GDM1 (cell line): ENCODE measurements around the gene KCND3.

Experiments
- DNase-seq: peaks from one replicate; lab custom pipeline; 2025; lab: John Stamatoyannopoulos, UW

The KCND3 gene

DNA sequence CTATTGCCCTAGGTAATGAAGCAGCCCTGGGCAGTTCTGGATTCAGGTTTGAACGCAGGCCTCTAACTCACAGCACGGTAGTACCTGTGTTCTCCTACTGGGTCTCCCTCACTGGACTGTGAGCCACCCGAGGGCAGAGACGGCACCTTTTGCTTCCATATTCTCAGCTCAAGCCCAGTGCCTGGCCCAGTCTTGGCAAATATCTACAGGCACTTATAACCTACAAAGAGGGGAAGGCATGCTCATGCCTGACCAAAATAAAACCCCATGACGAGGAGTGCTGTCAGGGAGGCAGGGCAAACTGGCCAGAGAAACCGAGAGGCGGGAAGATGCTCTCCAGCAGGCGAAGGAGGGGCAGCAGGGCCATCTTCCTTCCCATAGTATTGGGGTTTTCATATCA lies 142.6 kb downstream of the KCND3 start:
- DNase-seq, result no peak

DNA sequence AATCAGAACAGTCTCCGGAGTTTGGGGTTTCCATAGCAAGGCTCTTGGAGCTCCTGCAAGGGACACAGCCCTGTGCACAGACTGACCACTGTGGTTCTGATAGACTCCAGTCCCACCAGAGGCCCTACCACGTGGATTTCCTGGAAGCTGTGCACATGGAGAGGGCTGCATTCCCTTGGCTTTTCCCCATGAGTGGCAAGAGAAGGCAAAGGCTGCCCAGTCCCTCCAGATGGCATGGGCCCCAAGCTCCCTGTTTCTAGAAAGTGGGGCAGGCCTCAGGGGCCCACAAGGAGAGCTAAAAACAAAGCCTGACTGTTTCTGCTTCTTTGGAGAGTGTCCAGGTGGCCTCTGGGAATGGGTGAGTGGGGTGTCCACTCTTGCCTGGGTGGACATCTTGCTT lies 146.3 kb downstream of the KCND3 start:
- no peak for DNase-seq

DNA sequence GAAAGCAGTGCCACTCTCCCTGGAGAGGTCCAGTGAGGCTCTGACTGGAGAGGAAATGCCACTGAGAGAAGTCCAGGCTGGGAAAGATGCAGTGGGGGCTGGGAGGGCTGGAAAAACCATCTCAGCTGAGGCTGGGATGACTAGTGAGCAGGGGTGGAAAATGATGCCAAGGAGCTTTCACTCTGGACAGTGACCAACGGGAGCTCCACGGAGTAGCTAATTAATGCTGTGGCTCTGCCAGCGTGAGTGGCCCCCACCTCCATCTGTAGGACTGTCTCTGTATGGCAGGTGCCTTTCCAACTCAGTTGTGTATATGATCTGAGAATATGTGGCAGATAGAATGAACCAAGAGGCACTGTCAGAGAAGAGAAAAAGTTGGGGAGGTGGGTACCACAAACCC lies 147.1 kb downstream of the KCND3 start:
- no peak for DNase-seq

DNA sequence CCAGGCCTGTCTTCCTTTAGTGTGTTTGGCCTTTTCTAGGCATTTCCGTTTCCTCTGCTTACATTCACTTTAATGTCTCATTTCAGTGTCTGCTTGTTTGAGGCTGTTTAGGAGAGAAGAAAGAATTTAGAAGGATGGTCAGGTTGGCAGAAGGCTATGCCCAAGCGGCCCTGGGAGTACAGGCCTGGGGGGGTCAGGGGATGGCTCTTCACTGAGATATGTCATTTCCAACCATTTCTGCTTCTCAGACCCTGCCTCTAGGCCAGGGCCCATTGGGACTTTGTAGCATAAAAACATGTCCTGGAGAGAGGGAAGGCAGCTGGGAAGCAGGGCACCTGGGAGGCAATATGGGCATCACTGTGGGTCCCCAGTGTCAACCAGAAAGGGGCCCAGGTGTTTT lies 147.7 kb downstream of the KCND3 start:
- DNase-seq, result no peak

DNA sequence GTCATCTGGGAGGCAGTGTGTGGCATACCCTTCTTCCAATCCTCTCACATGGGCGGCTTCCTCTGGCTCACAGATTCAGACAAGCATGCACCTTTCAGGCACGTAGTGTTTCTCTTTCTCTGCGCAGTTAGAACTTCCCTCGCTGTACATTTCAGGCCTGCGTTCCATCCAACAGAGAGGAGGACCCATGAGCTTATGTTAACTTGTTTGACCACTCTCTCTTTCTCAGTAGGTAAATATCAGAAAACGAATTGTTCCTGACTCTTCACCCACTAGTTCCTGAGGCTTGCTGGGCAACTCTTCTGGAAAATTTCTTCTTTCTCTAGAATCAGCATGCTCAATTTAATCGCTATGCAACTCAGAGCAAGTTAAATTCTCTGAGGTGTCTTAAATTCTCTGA lies 148.3 kb downstream of the KCND3 start:
- no peak for DNase-seq

DNA sequence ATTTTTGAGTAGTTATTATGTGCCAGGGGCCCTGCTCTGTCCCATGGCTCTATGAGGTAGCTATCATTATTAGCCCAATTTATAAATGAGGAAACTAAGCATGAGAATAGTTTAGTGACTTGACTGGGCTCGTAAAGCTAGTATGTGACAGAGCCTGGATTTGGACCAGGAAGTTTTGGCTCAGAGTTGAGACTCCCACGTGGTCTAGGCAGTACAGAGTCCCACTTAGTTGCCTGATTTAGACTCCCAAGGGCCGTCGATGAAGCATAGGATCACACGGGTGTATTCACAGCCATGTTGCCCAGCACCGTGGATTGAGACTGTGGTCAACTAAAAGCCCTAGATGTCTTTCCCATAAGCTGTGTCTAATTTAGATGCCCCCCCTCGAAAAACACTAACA lies 152.1 kb downstream of the KCND3 start:
- DNase-seq, result no peak

DNA sequence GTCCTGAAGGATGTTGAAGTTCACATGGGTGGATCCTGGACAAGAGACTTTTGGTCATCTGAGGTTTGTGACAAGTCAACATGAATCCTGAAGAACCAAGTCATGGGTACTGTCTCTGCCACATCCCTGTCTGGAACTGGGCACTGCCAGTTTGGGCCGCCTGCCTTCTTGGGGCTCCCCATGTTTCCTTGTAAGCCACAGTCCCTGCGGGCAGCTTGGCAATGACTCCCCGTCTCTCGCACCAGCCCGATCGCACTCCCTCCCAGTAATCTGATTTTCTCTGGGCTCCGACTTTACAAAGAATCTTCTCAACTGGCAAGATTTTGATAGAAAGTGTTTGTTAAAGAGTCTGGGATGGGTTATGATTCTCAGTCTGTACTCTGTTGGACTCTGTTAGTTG lies 153.4 kb downstream of the KCND3 start:
- DNase-seq, result no peak

DNA sequence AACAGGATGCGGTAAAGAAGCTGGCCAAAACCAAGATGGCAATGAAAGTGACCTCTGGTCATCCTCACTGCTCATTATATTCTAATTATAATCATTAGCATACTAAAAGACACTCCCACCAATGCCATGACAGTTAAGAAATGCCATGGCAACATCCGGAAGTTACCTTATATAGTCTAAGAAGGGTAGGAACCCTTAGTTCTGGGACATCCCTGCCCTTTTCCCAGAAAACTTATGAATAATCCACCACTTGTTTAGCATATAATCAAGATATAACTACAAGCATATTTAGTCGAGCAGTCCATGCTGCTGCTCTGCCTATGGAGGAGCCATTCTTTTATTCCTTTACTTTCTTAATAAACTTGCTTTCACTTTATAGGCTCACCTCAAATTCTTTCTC lies 154.0 kb downstream of the KCND3 start:
- DNase-seq, result no peak

DNA sequence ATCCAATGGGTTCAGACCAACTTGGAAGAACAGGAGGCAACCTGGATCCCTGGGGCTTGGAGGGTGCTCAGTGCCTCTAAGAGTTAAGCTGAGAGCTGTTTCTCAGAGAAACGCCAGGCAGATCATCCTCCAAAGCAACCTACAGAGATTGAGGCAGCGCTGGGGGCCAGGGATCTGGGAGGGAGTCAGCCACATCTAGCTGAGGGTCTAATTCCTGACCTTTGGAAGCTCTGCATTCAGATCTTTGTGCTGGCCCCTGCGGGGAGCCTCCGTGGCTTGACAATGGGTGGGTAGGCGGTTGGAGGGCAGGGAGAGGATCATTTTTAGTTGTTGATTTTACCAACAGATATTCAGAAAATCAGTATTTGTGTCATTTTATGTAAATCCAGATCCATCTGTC lies 154.5 kb downstream of the KCND3 start:
- no peak for DNase-seq

DNA sequence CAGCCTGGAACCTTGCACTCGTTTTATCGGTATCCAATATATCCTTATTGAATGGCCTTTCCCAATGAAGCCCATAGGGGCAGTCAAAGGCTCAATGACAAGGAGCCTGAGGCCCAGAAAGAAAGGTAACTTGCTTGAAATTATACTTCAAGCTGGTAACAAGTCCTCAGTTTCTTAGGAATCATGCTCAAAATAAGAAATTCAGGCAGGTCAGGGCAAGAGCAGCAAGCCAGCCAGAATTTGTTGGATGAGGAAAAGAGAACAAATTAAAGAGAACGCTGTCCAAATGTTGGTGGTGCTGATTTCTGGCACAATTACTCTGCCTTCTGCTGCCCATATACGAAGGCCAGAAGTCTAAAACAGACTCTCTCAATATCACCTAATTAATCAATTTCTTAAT lies 156.1 kb downstream of the KCND3 start:
- DNase-seq, result no peak

DNA sequence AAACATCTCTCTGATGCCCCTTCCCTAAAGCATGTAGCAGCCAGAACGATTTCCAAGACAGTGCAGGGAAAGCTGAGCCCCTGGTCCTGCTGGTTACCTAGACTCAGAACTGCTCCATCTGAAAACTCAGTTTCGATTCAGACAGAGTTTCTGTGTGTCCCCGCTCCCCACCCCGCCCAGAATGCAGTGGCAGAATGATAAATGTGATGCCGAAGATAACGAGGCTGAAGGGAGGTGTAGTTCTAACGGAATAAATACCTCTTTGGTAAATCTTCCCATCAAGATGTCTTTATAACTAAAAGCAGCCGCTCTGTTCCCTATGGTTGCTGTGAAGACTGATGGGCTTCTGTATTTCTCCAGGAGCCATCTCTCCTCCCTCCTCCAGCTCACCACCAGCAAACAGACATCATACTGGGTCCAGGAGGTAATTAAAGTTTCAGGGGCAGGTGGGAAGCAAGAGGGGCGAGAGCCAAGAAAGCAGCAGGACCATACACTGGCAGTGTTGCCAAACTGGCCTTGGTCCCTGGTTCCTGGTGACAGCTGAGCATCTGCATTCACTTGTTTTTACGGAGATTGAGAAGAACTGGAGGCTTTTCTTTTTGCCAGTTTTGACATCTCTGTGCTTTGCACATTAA lies 156.8 kb downstream of the KCND3 start:
- DNase-seq, result no peak

DNA sequence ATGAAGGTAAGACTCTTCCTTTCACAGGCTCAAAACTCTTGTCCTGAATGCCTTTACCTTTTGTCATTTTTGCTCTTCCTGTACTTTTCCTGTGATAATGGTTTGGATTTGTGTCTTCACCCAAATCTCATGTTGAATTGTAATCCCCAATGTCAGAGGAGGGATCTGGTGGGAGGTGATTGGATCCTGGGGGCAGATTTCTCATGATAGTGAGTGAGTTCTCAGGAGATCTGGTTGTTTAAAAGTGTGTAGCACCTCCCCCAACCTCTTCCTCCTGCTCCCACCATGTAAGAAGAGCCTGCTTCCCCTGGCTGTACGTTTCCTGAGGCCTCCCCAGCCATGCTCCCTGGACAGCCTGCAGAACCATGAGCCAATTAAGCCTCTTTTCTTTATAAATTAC lies 158.3 kb downstream of the KCND3 start:
- no peak for DNase-seq

DNA sequence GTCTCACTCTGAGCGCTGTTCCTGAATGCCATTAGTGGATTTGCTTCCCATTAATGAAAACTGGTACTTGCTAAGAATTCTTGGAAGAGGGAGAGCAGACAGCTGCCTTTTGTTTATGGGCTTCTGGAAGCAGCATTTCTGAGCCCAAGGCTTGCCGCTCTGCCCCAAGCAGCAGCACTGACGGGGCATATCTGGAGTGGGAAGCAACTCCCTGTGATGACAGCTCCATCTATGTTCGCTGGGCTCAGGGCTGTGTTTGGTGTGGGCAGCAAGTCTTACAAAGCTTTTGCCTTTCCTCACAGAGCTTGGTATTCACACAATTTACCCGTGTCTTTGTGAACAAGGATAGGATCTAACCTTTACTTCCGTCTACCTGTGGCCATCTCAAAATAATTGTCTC lies 161.5 kb downstream of the KCND3 start:
- DNase-seq, result no peak

DNA sequence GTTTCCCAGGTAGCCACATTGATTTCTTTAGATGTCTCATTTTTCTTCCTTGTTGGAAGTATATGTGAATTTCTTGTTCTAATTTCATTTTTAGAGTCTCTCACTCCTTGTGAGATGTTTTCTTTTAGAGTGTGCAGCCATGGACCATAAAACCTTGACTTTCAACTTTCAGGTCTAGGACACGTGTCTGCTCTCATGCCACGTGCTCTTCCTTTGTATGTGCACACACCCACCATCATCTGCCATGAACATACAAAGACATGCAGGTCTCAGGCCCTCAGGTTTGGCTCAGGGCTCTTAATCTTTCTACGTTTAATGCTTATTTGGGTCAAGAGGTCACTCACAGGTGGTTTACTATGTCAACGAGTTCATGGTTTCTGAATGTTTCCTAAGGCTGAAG lies 163.2 kb downstream of the KCND3 start:
- DNase-seq, result no peak

DNA sequence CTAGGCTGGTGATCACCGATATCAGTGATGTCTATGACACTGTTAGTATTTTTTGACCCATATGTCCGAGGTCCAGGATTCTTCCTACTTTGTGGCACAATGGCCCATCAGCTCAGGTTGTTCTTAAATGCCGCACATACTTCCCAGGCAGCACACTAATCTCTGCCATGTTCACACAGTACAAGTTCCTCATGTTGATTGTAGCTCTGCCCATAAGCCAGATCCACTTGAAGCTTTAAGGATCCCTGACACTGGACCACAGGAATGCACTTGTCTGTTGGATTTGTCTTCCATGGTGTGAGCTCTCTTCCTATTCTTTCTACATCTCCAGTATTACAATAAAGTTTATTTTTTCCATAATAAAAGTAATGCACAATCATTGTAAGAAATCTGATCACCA lies 164.3 kb downstream of the KCND3 start:
- no peak for DNase-seq

DNA sequence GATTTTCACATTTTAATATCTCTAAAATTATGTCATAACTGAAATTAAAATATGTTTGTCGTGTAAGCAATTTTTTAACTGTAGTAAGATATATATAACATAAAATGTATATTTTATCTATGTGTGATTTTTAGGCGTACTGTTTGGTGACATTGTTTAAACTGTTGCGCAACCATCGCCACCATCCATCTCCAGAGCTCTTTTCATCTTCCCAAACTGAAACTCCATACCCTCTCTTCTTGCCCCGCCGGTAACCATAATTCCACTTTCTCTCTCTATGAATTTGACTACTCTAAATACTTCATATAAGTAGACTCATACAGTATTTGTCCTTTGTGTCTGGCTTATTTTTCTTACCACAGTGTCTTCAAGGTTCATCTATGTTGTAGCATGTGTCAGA lies 167.3 kb downstream of the KCND3 start:
- no peak for DNase-seq

DNA sequence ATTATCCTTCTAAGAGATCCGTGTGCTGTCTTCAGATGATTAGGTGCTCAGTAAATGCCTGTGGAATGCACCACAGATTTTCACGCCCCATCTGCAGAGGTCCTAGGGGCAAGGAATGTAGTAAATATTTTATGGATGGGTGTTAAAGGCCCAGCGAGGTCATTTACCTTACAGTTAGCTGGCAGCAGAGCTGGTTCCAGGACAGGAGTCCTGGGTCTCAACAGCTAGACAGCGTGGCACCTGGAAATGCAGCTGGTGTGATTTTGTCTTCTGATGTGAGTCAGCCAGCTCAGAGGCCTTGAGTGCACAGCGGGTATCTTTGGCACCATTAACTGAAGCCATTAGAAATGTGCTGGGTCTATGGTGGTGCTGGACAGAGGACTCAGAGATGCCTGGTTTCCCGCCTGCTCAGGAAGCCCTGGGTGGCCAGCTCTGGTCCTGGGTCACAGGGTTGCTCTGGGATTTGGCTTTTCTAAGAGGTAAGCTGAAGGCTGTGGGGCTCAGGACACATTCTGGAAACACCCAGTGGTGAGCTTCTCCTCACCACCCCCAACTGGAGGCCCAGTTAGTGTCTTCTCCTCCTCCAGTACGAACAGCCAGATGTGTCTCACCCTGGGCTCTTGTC lies 168.2 kb downstream of the KCND3 start:
- DNase-seq, result no peak

DNA sequence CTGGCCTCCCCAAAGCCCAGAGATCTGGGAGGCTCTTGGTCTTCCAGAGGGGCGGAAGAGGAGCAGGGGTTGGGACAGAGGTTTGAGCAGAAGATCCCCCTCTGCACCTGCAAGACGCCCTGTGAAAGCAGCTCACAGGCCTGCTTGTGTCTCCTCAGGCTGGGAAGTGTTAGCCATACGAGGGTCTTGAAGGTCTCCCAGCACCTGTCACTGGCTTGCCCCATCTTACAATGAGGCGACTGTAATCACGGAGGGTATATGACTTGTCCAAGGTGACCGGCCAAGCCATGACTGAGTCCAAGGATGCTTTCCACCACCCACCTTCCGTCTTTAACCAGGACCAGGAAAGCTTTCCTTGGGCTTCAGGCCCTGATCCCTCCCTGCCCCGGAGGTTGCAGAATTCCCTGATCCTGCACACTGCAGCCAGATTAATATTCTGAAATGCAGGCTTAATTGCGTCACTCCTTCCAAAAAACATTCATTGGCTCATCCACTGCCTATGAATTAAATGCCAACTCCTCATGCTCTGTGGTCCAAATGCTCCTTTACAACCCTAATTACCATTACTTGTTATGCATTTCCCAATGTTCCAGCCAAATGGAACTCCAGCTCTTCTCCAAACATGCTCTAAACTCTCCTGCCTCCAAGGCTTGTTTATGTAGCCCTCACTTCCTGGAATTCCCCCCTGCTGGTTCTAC lies 169.8 kb downstream of the KCND3 start:
- DNase-seq, result no peak

DNA sequence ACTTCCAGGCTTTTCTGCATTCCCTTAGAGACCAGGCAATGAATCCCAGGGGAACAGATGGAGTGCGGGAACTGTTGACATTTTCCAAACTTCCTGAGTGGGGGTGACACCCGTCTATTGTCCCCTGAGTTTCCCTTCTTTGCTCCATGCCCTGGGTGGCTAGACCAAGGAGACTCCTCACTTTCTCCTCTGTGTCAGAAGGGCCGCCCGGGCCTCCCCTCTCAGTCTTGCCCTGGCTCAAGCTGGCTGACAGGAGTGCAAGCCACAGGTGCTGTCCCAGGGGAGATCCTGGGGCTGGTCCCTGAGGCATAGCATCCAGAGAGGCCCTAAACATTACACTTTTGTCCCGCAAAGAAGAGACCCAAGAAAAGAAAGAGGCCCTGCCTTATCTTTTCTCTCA lies 170.9 kb downstream of the KCND3 start:
- DNase-seq, result no peak

DNA sequence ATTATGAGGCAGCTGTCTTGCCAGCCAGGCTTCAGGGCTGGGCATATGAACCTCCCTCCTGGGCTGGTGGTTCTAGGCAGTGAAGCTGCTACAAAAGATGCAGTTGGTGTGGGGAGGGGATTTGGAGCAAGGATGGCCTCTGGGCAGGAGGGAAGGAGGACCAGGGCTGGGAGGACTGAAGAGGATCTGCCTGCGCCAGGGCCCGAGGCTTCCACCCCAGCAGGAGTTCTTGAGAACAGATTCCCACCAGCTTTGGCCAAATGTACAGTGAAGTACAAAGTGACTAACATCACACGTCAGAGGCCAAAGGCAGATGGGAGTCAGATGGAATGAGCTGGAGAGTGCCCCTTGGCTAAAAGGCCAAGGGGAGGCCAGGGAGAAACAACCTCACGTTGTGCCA lies 171.4 kb downstream of the KCND3 start:
- no peak for DNase-seq

DNA sequence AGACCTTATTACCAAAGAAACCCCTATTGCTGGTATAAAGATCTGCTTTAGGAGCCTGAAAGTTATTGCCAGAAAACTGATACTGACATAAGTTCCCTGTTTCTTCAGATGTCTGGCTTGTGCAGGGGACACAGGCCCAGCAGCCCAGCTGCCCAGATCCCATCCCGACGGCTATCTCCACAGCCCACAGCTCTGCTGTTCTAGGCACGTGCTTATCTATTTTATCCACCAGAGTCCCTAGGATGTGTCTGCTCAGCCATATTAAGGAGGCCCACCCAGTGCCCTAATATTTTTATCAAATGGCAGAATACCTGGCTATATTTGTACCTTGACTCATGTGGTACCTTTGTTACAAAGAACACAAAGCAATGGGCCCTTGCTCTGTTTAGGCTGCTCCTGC lies 174.8 kb downstream of the KCND3 start:
- DNase-seq, result no peak

DNA sequence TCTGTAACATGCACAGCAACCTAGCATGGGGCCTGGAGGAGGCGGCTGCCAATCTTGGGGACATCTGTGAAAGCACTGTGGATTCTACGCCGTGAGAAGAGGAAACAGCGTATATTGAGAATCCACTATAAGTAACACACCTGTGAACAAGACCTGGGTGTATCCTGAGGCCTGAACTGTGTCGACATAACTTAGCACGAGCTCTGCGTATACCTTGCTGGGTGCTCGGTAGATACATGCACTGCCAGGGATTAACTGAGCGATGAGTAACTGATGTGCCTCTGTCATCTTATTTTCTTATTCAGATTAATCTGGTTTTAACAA lies 175.2 kb downstream of the KCND3 start:
- DNase-seq, result no peak

DNA sequence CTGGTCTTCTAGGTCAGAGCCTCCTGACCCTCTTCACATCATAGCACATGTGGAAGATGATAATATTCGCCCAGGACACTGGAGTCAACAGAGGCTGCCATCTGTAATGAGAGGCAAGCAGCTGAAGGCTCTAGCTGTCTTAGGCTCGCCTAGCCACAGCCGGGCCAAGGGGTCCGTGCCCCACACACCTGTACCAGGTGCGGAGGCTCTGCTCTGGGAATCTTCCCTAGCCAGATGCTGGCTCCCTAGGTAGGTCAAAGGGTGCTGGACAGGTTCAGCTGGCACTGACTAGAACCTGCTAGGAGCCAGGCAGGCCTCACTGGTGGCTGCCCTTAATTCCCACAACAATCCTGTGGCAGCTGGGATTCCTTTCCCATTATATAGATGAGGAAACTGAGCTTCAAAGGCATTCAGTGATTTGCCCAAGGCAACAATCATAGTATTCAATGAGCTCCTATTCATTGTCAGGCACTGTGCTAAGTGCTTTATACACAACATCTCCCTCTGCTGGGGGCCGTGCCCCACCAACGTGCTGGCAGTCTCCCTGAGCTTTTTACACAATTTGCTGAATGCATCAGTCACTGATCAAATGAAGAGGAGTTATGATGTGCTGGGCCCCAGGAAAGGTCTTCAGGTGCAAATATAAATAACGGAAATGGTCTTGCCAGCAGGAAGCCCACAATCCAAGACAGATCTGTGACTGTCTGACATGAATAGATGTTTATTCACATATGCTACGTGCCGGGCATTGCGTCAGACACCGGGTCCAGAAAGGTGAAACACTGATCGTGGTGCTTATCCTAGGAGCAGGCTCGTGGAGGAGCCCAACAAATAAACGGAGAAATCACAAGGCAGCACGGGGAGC lies 175.8 kb downstream of the KCND3 start:
- no peak for DNase-seq
